Fibroblast of mammary gland (primary cell): ENCODE results near the gene JMJD1C.
"Not testable (repeated sequence)": the region's sequence is repeated elsewhere in the genome, so short reads cannot be mapped to it uniquely, and the experiment has no call there.

ENCODE experiments used
- DNase-seq: peaks from one replicate; pipeline ENCODE4 v3.0.0-alpha.2; 2010; ENCODE audit warnings: low read depth
- H3K4me3 ChIP-seq: 2 replicates; pipeline ENCODE4 v1.5.1; 2011; ENCODE audit warnings: low read depth, mild to moderate bottlenecking, low read length, moderate library complexity; ENCODE audit not compliant: control insufficient read depth
- CTCF ChIP-seq: conservative IDR thresholded peaks from 2 replicates; pipeline ENCODE4 v1.5.1; 2011; ENCODE audit warnings: low read depth, low read length, inconsistent platforms; ENCODE audit not compliant: control insufficient read depth, insufficient read depth

JMJD1C gene

GRCh38 chr10:63382066-63382465 lies 83.7 kb downstream of the JMJD1C start:
- no peak for TF ChIP-seq CTCF
- DNase-seq: no peak
- no peak overlapping the region for H3K4me3 ChIP-seq

GRCh38 chr10:63377305-63377661 lies 88.5 kb downstream of the JMJD1C start:
- not testable (repeated sequence) for H3K4me3 ChIP-seq, DNase-seq

- H3K4me3 ChIP-seq: no peak overlapping the region
- no peak for TF ChIP-seq CTCF
- DNase-seq: peak; percentile 91
Observed at GRCh38 chr10:63376560-63377304, 89.0 kb downstream of the JMJD1C start.

GRCh38 chr10:63375859-63376258 lies 89.9 kb downstream of the JMJD1C start:
- DNase-seq: peak; percentile 91
- no peak for TF ChIP-seq CTCF
- no peak overlapping the region for H3K4me3 ChIP-seq

GRCh38 chr10:63375458-63375857 lies 90.3 kb downstream of the JMJD1C start:
- H3K4me3 ChIP-seq: no peak overlapping the region
- no peak for TF ChIP-seq CTCF
- DNase-seq: peak; percentile 47

- no peak overlapping the region for H3K4me3 ChIP-seq
- DNase-seq: peak; percentile 48
- no peak for TF ChIP-seq CTCF
Observed at GRCh38 chr10:63374991-63375390, 90.8 kb downstream of the JMJD1C start.

- TF ChIP-seq CTCF: no peak
Observed at GRCh38 chr10:63373176-63373575, 92.6 kb downstream of the JMJD1C start.

More at GRCh38 chr10:63373176-63373575, 92.6 kb downstream of the JMJD1C start:
- no peak overlapping the region for H3K4me3 ChIP-seq
- DNase-seq: no peak
